EL (cell line): Measurements from ENCODE around the gene HOXC4.
A peak's percentile ranks its signal among the peaks of the same experiment; 100 is the strongest.

Experiments used
- DNase-seq: peaks from one replicate; pipeline ENCODE4 v3.0.0-alpha.2; 2016

HOXC4 gene

GRCh38 chr12:54053751-54054741 is at the start of gene HOXC4:
HOXC4 (plus strand) TSS chr12:54053835; CDS start chr12:54053923, 88 bp downstream.
- DNase-seq, result peak; percentile 26

- DNase-seq, result no peak
These were observed 49.4 kb upstream of the HOXC4 start for GRCh38 chr12:54004063-54004840.

- DNase-seq, result no peak
These were observed 48.6 kb upstream of the HOXC4 start for GRCh38 chr12:54004841-54005530.

GRCh38 chr12:54005531-54005852 is 48.1 kb upstream of the HOXC4 start:
- DNase-seq, result no peak

- DNase-seq, result peak; percentile 80
These were observed 47.6 kb upstream of the HOXC4 start for GRCh38 chr12:54005853-54006558.

- DNase-seq, result no peak
These were observed 46.9 kb upstream of the HOXC4 start for GRCh38 chr12:54006559-54007220.

GRCh38 chr12:54007538-54008259 is 45.9 kb upstream of the HOXC4 start:
- DNase-seq, result no peak

- DNase-seq, result no peak
These were observed 45.4 kb upstream of the HOXC4 start for GRCh38 chr12:54008260-54008552.

GRCh38 chr12:54009171-54010052 is 44.2 kb upstream of the HOXC4 start:
- DNase-seq, result peak; percentile 49

GRCh38 chr12:54010053-54010971 is 43.3 kb upstream of the HOXC4 start:
- DNase-seq, result no peak

GRCh38 chr12:54010972-54011664 is 42.5 kb upstream of the HOXC4 start:
- DNase-seq, result no peak

- no peak for DNase-seq
These were observed 41.7 kb upstream of the HOXC4 start for GRCh38 chr12:54011665-54012532.

- DNase-seq, result no peak
These were observed 40.8 kb upstream of the HOXC4 start for GRCh38 chr12:54012631-54013409.

GRCh38 chr12:54014377-54015017 is 39.1 kb upstream of the HOXC4 start:
- DNase-seq, result no peak

- no peak for DNase-seq
These were observed 38.4 kb upstream of the HOXC4 start for GRCh38 chr12:54015018-54015931.
